GM12878 (cell line): ENCODE measurements around the gene SYNGR2. TPM values are rescaled to one million over a fixed set of nuclear protein-coding genes. Genes with fewer than 3 reads are reported as not detected.

Source experiments
- BRCA1 ChIP-seq: IDR thresholded peaks from 2 replicates; pipeline ENCODE4 v1.6.1; 2011; ENCODE audit warnings: low read depth, low read length, improper control_type of control experiment
- CBX3 ChIP-seq: fragments of 200-600 bp; sonication (generic); IDR thresholded peaks from 2 replicates; pipeline ENCODE4 v1.6.1; 2016; ENCODE audit warnings: low read depth, borderline replicate concordance
- DPF2 ChIP-seq: fragments of 450-650 bp; IDR thresholded peaks from 2 replicates; pipeline ENCODE4 v1.6.1; 2017; ENCODE audit warnings: mild to moderate bottlenecking
- FOXM1 ChIP-seq: IDR thresholded peaks from 2 replicates; pipeline ENCODE4 v1.6.1; 2012; ENCODE audit warnings: low read depth, mild to moderate bottlenecking, inconsistent platforms, low read length, moderate library complexity
- GABPA ChIP-seq: IDR thresholded peaks from 2 replicates; pipeline ENCODE4 v1.6.1; 2014; ENCODE audit warnings: antibody characterized with exemption, low read depth, mild to moderate bottlenecking, inconsistent platforms
- GATAD2B ChIP-seq: fragments of 450-650 bp; conservative IDR thresholded peaks from 2 replicates; pipeline ENCODE4 v1.6.1; 2017; ENCODE audit warnings: low read depth, mild to moderate bottlenecking, moderate library complexity
- HDAC2 ChIP-seq: fragments of 200-600 bp; sonication (generic); IDR thresholded peaks from 2 replicates; pipeline ENCODE4 v1.6.1; 2017
- IRF4 ChIP-seq: IDR thresholded peaks from 2 replicates; pipeline ENCODE4 v1.6.1; 2011; ENCODE audit warnings: low read depth, low read length
- MEF2A ChIP-seq: IDR thresholded peaks from 2 replicates; pipeline ENCODE4 v1.6.1; 2011; ENCODE audit warnings: low read depth, mild to moderate bottlenecking, low read length, moderate library complexity; ENCODE audit not compliant: insufficient read depth
- NR2F1 ChIP-seq: fragments of 450-650 bp; conservative IDR thresholded peaks from 2 replicates; pipeline ENCODE4 v1.6.1; 2017; ENCODE audit warnings: mild to moderate bottlenecking
- PAX8 ChIP-seq: fragments of 450-650 bp; IDR thresholded peaks from 2 replicates; pipeline ENCODE4 v1.6.1; 2017; ENCODE audit warnings: mild to moderate bottlenecking, moderate library complexity
- PML ChIP-seq: IDR thresholded peaks from 2 replicates; pipeline ENCODE4 v1.6.1; 2012; ENCODE audit warnings: low read length, inconsistent platforms
- RB1 ChIP-seq: fragments of 450-650 bp; formaldehyde crosslinking; IDR thresholded peaks from 2 replicates; pipeline ENCODE4 v1.6.1; 2017; ENCODE audit warnings: mild to moderate bottlenecking, borderline replicate concordance
- SP1 ChIP-seq: IDR thresholded peaks from one replicate; pipeline ENCODE4 v1.6.1; 2011; ENCODE audit warnings: low read depth, low read length
- STAT3 ChIP-seq: IDR thresholded peaks from 2 replicates; pipeline ENCODE4 v1.6.1; 2011; ENCODE audit warnings: low read depth, low read length, improper control_type of control experiment
- SUPT20H ChIP-seq: IDR thresholded peaks from 2 replicates; pipeline ENCODE4 v1.6.1; 2011; ENCODE audit warnings: low read depth, mild to moderate bottlenecking, low read length, moderate library complexity, borderline replicate concordance; ENCODE audit not compliant: control insufficient read depth
- SUZ12 ChIP-seq: fragments of 200-600 bp; sonication (generic); IDR thresholded peaks from one replicate; pipeline ENCODE4 v1.6.1; 2018; ENCODE audit warnings: antibody characterized with exemption, mild to moderate bottlenecking; ENCODE audit not compliant: unreplicated experiment
- TAF1 ChIP-seq: IDR thresholded peaks from 2 replicates; pipeline ENCODE4 v1.6.1; 2011; ENCODE audit warnings: mild to moderate bottlenecking, low read depth, low read length, borderline replicate concordance
- YY1 ChIP-seq: IDR thresholded peaks from 2 replicates; pipeline ENCODE4 v1.6.1; 2011; ENCODE audit warnings: low read depth, mild to moderate bottlenecking, low read length
- ZNF207 ChIP-seq: fragments of 450-650 bp; IDR thresholded peaks from 2 replicates; pipeline ENCODE4 v1.6.1; 2014; ENCODE audit warnings: antibody characterized with exemption, mild to moderate bottlenecking, borderline replicate concordance
- ZNF274 ChIP-seq: IDR thresholded peaks from one replicate; pipeline ENCODE4 v1.8.0; 2011; ENCODE audit not compliant: insufficient read length, insufficient read depth
- ZNF622 ChIP-seq: fragments of 450-650 bp; IDR thresholded peaks from 2 replicates; pipeline ENCODE4 v1.6.1; 2017; ENCODE audit warnings: mild to moderate bottlenecking, inconsistent platforms
- polyA plus RNA-seq, 11 experiments: library from polyadenylated mRNA; depleted of rRNA in 4 of 11; unstranded in 6 of 11; stranded (reverse) in 5 of 11; fragments of >200 nt; fragmentation: Nextera tagmentation in 4 of 11; fragmentation: Illumina TruSeq in 1 of 11; extraction: Ambion mirVana in 4 of 11; extraction: Trizol in 1 of 11; gene quantifications; 1 replicate in 1 of 11; 2 replicates in 10 of 11; pipeline versions ENCODE4 v1.2.1 to v1.2.3, GENCODE V29; 2011 to 2016; ENCODE audit warnings: inconsistent platforms in 2 of 11, missing spikeins in 2 of 11, low read depth in 1 of 11
- total RNA-seq, 4 experiments: library from RNA; depleted of rRNA in 3 of 4; stranded (reverse); fragments of >200 nt in 3 of 4; fragmentation: Illumina TruSeq in 1 of 4; extraction: Trizol in 1 of 4; gene quantifications; 2 replicates each; pipeline versions ENCODE4 v1.2.1 to v1.2.3, GENCODE V29; 2013 to 2021
- TF ChIP-seq, protein P1 (sequence below): fragments of 450-650 bp; conservative IDR thresholded peaks from 2 replicates; pipeline ENCODE4 v1.6.1; 2017; ENCODE audit warnings: mild to moderate bottlenecking, moderate library complexity
- TF ChIP-seq, protein P2 (sequence below): fragments of 450-650 bp; IDR thresholded peaks from 2 replicates; pipeline ENCODE4 v1.6.1; 2017; ENCODE audit warnings: mild to moderate bottlenecking
- TF ChIP-seq, protein P3 (sequence below): IDR thresholded peaks from 2 replicates; pipeline ENCODE4 v1.6.1; 2011; ENCODE audit warnings: borderline replicate concordance, low read depth, mild to moderate bottlenecking, moderate library complexity, low read length; ENCODE audit not compliant: insufficient read depth, poor library complexity, severe bottlenecking
- TF ChIP-seq, protein P4 (sequence below): IDR thresholded peaks from 2 replicates; pipeline ENCODE4 v1.6.1; 2012; ENCODE audit warnings: low read depth, low read length, improper control_type of control experiment

Gene SYNGR2
- total and polyA plus RNA-seq, 10 of the 15 experiments (the other 5 are each of a cell fraction or from before 2014, with no cell fraction given): 4.4 to 529 (median 261) TPM

DNA sequence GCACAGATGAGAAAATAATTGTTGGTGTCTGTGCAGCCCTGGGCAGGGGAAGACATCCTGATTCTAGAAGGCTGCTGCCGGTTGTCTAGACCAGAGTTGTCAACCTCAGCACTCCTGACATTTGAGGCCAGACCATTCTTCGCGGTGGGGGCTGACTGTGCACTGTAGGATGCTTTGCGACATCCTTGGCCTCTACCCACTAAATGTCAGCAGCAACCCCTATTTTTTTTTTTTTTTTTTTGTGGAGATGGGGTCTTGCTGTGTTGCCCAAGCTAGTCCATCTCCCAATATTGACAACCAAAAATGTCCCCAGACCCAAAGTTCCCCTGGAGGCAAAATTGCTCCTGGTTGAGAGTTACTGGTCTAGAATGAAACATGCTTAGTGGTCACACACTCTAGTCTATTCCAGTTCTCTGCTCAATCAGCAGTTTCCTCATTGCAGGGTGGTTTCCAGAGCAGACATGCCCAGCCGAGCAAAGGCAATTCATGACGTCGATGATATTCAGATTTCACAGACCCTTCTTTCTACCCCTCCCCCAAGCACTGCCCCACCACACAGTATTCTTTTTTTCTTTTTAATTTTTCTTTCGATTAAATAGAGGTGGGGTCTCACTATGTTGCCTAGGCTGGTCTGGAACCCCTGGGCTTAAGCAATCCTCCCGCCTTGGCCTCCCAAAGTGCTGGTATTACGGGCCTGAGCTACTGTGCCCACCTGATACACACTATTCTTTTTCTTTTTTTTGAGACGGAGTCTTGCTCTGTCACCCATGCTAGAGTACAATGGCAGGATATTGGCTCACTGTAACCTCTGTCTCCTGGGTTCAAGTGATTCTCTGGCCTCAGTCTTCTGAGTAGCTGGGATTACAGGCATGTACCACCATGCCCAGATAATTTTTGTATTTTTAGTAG is 13.2 kb upstream of the SYNGR2 start (continued):
- TF ChIP-seq, protein P1, sequence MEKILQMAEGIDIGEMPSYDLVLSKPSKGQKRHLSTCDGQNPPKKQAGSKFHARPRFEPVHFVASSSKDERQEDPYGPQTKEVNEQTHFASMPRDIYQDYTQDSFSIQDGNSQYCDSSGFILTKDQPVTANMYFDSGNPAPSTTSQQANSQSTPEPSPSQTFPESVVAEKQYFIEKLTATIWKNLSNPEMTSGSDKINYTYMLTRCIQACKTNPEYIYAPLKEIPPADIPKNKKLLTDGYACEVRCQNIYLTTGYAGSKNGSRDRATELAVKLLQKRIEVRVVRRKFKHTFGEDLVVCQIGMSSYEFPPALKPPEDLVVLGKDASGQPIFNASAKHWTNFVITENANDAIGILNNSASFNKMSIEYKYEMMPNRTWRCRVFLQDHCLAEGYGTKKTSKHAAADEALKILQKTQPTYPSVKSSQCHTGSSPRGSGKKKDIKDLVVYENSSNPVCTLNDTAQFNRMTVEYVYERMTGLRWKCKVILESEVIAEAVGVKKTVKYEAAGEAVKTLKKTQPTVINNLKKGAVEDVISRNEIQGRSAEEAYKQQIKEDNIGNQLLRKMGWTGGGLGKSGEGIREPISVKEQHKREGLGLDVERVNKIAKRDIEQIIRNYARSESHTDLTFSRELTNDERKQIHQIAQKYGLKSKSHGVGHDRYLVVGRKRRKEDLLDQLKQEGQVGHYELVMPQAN: no peak
- TF ChIP-seq GABPA: no peak
- TF ChIP-seq MEF2A: 0 out of 2 replicates have a peak, but pooled peaks have one; percentile 2
- TF ChIP-seq SP1: peak; percentile 90
- no peak for TF ChIP-seq ZNF622
- TF ChIP-seq BRCA1: no peak
- no peak; the same call in 1 of the 2 replicates for TF ChIP-seq TAF1
- 0 out of 2 replicates have a peak, but pooled peaks have one; percentile 53 for TF ChIP-seq GATAD2B
- TF ChIP-seq STAT3: 0 out of 2 replicates have a peak, but pooled peaks have one; percentile 37
- TF ChIP-seq RB1: peak; percentile 46; the same call in 1 of the 2 replicates
- no peak for TF ChIP-seq SUPT20H
- TF ChIP-seq, protein P2, sequence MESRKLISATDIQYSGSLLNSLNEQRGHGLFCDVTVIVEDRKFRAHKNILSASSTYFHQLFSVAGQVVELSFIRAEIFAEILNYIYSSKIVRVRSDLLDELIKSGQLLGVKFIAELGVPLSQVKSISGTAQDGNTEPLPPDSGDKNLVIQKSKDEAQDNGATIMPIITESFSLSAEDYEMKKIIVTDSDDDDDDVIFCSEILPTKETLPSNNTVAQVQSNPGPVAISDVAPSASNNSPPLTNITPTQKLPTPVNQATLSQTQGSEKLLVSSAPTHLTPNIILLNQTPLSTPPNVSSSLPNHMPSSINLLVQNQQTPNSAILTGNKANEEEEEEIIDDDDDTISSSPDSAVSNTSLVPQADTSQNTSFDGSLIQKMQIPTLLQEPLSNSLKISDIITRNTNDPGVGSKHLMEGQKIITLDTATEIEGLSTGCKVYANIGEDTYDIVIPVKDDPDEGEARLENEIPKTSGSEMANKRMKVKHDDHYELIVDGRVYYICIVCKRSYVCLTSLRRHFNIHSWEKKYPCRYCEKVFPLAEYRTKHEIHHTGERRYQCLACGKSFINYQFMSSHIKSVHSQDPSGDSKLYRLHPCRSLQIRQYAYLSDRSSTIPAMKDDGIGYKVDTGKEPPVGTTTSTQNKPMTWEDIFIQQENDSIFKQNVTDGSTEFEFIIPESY: no peak
- TF ChIP-seq PML: peak; percentile 87
- no peak for TF ChIP-seq SUZ12
- TF ChIP-seq YY1: 0 out of 2 replicates have a peak, but pooled peaks have one; percentile 2
- TF ChIP-seq, protein P3, sequence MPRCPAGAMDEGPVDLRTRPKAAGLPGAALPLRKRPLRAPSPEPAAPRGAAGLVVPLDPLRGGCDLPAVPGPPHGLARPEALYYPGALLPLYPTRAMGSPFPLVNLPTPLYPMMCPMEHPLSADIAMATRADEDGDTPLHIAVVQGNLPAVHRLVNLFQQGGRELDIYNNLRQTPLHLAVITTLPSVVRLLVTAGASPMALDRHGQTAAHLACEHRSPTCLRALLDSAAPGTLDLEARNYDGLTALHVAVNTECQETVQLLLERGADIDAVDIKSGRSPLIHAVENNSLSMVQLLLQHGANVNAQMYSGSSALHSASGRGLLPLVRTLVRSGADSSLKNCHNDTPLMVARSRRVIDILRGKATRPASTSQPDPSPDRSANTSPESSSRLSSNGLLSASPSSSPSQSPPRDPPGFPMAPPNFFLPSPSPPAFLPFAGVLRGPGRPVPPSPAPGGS: no peak
- TF ChIP-seq, protein P4, sequence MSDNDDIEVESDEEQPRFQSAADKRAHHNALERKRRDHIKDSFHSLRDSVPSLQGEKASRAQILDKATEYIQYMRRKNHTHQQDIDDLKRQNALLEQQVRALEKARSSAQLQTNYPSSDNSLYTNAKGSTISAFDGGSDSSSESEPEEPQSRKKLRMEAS: peak; percentile 70; the same call in 1 of the 2 replicates
- peak; percentile 85 for TF ChIP-seq FOXM1
- TF ChIP-seq PAX8: no peak
- TF ChIP-seq NR2F1: no peak; the same call in 1 of the 2 replicates
- TF ChIP-seq HDAC2: no peak
- TF ChIP-seq DPF2: peak; percentile 40; the same call in 1 of the 2 replicates
- no peak for TF ChIP-seq ZNF274
- no peak for TF ChIP-seq CBX3
- no peak for TF ChIP-seq IRF4
- TF ChIP-seq ZNF207: peak; percentile 95
